ENCODE measurements around the gene ATG7. TPM values are rescaled to one million over a fixed set of nuclear protein-coding genes. Genes with fewer than 3 reads are reported as not detected.

The ATG7 gene
- total and polyA plus RNA-seq, 4 donors, result 7.4 to 53.8 (median 15.6) TPM

GRCh38 chr3:11331101-11331500, 58.9 kb downstream of the ATG7 start:
- Histone ChIP-seq H3K9me3 (ENCODE audit: control insufficient read depth in 4 of 4, low read length in 3 of 4) (no peaks in the 10 kb centered on the region), H3K27ac (ENCODE audit: low read depth in 1 of 2, low read length in 2 of 2) (no peak overlapping the region), H3K27me3 (ENCODE audit: control insufficient read depth in 4 of 4, insufficient read depth in 4 of 4, low read length in 3 of 4) (no peaks in the 10 kb centered on the region), H3K4me1 (ENCODE audit: control insufficient read depth in 4 of 4, insufficient read depth in 4 of 4, low read length in 3 of 4) (no peaks in the 10 kb centered on the region), H3K36me3 (ENCODE audit: control insufficient read depth in 4 of 4, insufficient read depth in 3 of 4, low read depth in 1 of 4, low read length in 3 of 4) (peaks cover 0 to 16% (median 13%) of the 10 kb centered on the region in 4 donors), H3K4me3 (ENCODE audit: low read depth in 1 of 3, low read length in 3 of 3) (no peak overlapping the region), H3K9ac (ENCODE audit: low read depth in 1 of 2, low read length in 2 of 2) (no peak overlapping the region)
- 71% methylated on average over 1 of the region's 1 CpG for WGBS
- no peak for DNase-seq (ENCODE audit: low spot score)
- TF ChIP-seq JUND (IDR thresholded peaks at IDR 0.05), result no peak
- no peak for TF ChIP-seq EGR1 (IDR thresholded peaks at IDR 0.05; ENCODE audit: low read depth in 2 of 2)
- no peak for TF ChIP-seq ATF3 (IDR thresholded peaks at IDR 0.05)
- TF ChIP-seq HNF4G (IDR thresholded peaks at IDR 0.05), result no peak
- no peak for TF ChIP-seq YY1 (IDR thresholded peaks at IDR 0.05)
- no peak for TF ChIP-seq GABPA (IDR thresholded peaks at IDR 0.05 in 1 of 2, conservative IDR thresholded peaks at IDR 0.05 in 1 of 2)
- no peak for TF ChIP-seq RXRA (IDR thresholded peaks at IDR 0.05)
- no peak for TF ChIP-seq FOXA2 (IDR thresholded peaks at IDR 0.05)
- no peak for TF ChIP-seq NR2F2 (IDR thresholded peaks at IDR 0.05)
- TF ChIP-seq MAX (IDR thresholded peaks at IDR 0.05), result no peak
- TF ChIP-seq ZBTB33 (IDR thresholded peaks at IDR 0.05), result no peak
- TF ChIP-seq HNF4A (conservative IDR thresholded peaks at IDR 0.05), result no peak
- TF ChIP-seq TAF1 (conservative IDR thresholded peaks at IDR 0.05), result no peak
- TF ChIP-seq SP1 (IDR thresholded peaks at IDR 0.05), result no peak
- TF ChIP-seq FOXA1 (IDR thresholded peaks at IDR 0.05), result no peak
- TF ChIP-seq REST (IDR thresholded peaks at IDR 0.05), result no peak

GRCh38 chr3:11335056-11335608, 62.9 kb downstream of the ATG7 start:
- Histone ChIP-seq H3K9ac (ENCODE audit: low read depth in 1 of 2, low read length in 2 of 2) (no peak overlapping the region), H3K9me3 (ENCODE audit: control insufficient read depth in 4 of 4, low read length in 3 of 4) (no peaks in the 10 kb centered on the region), H3K4me1 (ENCODE audit: control insufficient read depth in 4 of 4, insufficient read depth in 4 of 4, low read length in 3 of 4) (no peaks in the 10 kb centered on the region), H3K36me3 (ENCODE audit: control insufficient read depth in 4 of 4, insufficient read depth in 3 of 4, low read depth in 1 of 4, low read length in 3 of 4) (peaks cover 0 to 12% (median 8%) of the 10 kb centered on the region in 4 donors), H3K27me3 (ENCODE audit: control insufficient read depth in 4 of 4, insufficient read depth in 4 of 4, low read length in 3 of 4) (no peaks in the 10 kb centered on the region), H3K4me3 (ENCODE audit: low read depth in 1 of 3, low read length in 3 of 3) (no peak overlapping the region), H3K27ac (ENCODE audit: low read depth in 1 of 2, low read length in 2 of 2) (no peak overlapping the region)
- DNase-seq (ENCODE audit: low spot score), result no peak
- WGBS, result 55% methylated on average over 4 of the region's 4 CpGs
- TF ChIP-seq RAD21 (IDR thresholded peaks at IDR 0.05), result peak; percentile 81 to 86
- peak; percentile 60 for TF ChIP-seq CTCF (IDR thresholded peaks at IDR 0.05; ENCODE audit: low read depth, low read length, missing input control)
- TF ChIP-seq REST (IDR thresholded peaks at IDR 0.05), result no peak
